GM21717 (cell line): ENCODE data around the gene ASB8.
"Not testable (repeated sequence)": the region's sequence is repeated elsewhere in the genome, so short reads cannot be mapped to it uniquely, and the experiment has no call there.

ENCODE experiments used
- ATAC-seq: cut with Tn5 transposase; IDR thresholded peaks from one replicate; pipeline ENCODE4 v1.9.1; 2021; ENCODE audit warnings: mild to moderate bottlenecking, moderate library complexity; ENCODE audit not compliant: unreplicated experiment

The ASB8 gene

DNA sequence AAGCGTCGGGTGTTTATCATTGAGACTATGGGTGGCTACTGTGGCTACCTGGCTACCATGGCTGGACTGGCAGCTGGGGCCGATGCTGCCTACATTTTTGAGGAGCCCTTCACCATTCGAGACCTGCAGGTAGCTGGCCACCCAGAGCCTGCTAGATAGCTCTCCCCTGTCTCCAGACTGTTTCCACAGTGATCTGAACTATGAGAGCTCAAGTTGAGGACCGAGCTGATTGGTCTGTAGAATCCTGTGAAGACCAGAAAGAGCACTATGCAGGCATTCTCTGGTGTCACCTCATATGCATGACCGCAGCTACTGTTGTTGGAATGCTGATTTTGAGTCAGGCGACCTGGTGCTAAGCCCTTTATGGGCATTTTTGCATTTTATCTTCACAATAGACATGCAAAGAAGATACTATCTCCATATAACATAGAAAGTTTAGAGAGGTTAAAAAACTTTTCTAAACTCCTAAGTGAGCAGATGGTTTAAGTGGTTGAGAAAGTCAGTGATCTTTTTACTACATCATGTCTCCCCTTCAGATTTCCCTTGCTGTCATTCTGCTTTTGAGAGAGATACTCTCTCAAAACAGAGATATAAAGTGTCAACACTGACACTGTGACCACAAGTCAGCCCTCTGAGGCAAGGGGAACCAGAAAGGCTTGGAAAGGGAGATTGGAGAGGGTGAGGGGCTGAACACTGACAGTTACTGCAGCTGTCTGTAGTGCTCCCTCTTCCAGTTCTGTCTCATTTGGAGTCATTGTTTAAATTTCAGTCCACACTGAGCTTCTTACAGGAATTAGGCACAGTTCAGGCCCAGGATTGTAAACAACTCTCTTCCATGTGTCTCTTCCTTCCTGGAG, 14.3 kb downstream of the ASB8 start:
- no peak for ATAC-seq

DNA sequence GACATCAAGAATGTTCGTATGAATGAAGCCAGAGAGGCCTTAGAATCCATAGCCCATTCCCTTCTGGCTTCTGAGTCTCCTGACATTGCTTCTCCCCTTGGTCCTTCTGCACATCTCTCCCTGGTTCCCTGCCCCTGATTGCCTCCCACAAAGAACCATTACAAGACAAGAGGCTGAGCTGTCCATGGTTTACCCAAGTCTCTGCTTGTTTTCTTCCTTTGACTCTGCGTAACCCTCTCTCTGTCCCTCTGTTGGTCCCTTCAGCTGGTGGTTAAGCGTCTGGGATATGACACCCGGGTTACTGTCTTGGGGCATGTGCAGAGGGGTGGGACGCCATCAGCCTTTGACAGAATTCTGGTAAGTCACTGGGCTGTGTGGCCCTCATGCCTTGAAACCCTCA, 22.3 kb downstream of the ASB8 start:
- ATAC-seq, result no peak

DNA sequence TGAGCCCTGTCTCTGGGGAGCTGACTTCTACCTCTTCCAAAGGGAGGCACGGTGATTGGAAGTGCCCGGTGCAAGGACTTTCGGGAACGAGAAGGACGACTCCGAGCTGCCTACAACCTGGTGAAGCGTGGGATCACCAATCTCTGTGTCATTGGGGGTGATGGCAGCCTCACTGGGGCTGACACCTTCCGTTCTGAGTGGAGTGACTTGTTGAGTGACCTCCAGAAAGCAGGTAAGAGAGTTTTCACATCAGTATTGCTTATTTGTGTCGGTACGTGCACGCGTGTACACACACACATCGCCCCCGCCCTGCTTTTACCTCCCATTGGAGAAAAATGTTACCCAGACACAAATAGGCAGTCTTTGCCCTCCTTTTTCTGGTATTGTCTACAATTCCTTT, 24.5 kb downstream of the ASB8 start:
- ATAC-seq, result no peak

DNA sequence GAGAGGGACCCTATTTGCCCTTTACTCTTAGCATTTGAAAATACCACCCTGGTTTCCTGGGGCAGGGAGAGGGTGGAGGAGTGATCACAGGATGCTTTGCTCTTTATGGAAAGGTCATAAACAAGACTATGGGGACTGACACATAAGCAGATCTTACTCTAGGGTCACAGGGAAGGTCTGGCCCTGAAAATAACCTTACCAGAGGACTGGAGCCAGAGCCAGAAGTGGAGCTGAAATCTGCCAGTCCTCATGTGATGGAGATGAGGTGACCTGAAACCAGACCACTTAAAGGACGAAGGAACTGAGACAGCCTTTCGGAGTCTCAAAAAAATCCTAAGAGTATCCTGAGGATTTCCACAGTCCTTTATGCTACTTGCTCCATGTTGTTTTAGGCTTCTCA, 25.8 kb downstream of the ASB8 start:
- ATAC-seq, result no peak

DNA sequence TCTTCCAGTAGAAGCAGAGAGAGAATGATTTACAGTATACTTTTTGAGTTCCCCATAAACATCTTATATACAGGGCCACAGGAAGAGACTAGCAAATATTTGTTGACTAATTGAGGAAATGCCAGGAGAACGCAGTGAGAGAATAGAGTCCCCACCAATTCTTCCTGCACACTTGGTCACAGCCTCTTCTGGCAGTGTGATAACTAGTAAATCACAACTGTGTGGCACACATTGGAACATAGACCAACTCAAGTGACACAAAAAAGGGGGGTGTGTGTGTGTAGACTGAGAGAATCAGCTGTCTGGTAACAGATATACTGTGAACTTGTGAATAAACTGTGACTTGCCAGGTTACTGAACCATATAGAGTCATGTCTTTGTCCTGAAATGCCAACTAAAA, 27.9 kb downstream of the ASB8 start:
- no peak for ATAC-seq

DNA sequence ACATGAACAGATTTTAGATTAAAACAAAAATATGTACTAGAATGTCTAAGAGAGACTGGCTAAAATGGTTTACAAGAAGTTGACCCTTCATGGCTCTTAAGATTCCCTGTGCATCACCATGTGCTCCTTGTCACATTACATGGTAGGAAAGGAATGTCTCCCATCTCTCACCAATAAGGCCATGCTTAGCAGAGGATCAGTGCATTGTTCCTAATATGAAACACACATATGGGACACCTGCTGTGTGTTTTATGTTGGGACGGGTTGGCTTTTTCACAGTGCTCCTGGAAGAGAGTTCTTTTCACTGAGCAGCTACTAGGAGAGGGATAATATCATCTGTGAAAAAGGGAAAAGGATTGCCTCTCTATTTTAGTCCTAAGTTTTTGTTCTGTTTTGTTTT, 28.5 kb downstream of the ASB8 start:
- ATAC-seq, result no peak

DNA sequence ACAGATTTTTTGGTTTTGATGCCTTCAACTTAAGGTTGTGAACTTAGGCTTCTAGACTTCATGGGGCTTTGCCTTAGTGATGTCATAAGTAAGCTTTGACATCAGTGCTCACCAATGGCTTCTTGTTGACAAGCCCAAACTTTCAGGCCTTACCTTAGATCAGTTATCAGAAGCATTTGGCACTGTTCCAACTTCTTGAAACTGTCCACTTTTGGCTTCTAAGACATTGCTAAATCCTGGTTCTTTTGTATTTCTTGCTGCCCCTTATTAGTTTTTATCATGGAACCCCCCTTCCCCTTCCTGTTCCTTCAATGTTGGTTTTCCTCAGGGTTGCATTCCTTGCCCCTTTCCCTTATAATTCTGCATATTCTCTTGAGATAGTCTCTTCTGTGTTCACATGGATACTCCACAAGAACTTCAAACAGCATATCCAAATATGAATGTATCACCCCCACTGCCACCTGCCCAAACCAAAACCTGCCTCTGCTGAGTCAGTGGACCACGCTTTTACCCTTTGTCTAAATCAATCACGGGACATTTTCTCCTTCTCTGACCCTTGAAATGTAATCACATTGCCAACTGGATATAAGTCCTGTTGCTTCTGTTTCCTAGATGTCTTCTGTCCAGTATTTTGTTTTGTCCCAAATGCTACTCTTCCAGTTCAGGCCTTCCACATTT, 30.2 kb downstream of the ASB8 start:
- ATAC-seq, result no peak

DNA sequence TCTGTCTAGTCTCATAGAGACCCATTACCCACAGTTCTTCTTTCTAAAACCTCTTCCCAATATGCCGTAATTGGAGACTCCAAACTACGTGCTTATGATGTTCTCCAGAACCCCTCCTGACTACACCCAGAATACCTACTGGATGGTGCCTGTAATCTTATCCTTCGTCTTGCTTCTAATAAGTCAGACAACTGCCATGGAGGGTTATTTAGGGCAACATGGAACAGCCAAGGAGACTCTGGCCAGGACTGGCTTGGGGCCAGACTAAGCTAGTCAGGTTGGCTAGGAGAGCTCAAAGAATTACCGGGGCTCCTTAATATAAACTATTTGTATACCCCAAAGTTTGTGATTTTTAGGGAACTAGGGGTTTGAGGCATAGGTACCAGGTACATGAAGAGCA, 31.3 kb downstream of the ASB8 start:
- no peak for ATAC-seq

DNA sequence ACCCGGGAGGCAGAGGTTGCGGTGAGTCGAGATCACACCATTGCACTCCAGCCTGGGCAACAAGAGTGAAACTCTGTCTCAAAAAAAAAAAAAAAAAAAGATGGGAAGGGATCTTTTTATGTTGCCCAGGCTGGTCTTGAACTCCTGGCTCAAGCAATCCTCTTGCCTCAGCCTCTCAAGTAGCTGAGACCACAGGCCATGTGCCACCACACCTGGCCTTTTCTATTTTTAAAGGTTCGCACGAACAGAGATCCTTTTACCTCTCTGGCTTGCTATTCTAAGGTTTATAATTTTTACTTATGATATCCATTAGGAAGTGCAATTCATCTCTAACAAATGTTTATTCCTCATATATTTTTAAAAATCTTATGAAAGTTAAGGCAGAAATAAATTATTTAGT, 31.8 kb downstream of the ASB8 start:
- not testable (repeated sequence) for ATAC-seq

DNA sequence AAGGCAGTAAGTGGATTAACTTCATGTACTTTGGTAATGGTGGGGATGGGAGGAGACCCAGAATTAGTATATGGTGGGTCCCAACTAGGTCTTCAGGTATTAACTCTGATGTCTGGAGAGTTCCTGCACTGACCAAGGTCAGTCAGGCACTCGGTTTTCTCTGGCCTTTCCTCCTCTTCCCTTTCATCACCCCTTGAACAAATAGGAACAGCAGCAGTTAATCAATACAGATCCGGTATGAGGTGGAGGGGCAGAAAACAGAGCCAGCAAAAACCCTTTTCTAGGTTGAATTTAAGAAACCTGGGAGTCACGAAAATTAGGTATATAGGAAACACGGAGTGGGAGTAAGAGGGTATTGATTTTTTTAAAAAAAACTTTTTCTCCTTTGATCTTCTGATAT, 34.1 kb downstream of the ASB8 start:
- no peak for ATAC-seq

DNA sequence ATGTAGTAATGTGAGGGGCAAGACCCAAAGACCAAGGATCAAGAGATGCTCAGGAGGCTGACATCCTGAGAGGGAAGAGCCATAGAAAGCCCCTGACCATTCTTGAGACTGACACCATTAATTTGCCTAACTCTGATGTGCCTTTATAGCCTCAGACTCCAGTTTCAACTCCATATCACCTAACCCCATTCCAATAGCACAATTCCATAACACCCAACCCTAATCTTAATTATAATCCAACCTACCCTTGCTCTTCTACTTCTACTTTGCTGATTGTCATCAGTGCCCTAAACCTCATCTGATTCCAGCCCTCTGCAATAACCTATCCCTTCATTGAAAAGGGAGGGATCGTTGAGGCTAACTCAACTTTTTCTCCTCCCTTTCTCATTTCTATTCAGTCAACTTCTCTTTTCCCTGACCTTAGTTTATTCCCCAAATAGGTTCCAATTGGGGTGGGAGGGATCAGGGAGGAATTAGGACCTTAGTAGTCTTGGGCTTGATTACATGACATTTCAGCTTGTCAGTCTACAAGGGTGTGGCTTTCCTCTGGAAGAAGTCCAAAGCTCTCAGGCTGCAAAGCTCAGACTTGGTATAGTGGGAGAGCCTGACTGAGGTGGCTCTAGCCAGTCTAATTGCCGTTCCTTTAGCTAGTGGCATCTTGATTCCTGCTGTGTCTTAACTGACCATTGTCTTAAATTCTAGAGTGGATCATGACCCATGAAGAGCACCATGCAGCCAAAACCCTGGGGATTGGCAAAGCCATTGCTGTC, 35.1 kb downstream of the ASB8 start:
- ATAC-seq, result no peak

DNA sequence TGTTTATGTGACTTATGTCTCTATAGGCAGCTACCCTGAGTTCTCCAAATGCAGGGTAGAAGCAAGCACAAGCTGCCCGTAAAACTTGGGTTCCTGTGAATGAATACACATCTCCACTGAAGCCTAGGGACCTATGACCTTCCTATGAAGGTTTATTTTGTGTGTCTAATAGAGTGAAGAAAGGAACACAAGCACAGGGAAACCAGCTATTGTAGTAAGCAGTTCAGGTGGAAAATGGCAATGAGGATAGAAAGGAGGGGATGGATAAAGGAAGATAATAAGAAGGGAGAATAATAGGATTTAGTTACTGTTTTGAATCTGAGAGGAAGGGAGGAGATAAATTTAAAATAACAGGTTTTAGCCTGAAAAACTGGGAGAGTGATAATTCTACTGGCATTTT, 35.8 kb downstream of the ASB8 start:
- ATAC-seq, result no peak

DNA sequence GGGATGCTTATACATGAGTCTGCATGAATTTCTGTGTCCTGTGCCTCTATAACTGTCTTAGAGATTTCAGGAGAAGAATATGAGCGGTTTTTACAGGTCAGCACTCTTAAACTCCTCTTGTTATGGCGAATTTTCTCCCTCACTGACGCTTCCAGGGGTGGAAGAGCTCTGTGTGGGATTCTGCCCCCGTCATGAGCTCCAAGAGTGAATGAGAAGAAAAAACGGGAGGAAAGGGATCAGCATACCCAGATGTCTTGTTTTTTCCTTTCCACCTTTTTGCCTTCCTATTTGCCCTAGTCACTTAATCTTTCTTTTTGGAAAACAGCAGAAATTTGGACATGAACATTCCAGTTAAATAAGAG, 37.5 kb downstream of the ASB8 start:
- ATAC-seq, result no peak

DNA sequence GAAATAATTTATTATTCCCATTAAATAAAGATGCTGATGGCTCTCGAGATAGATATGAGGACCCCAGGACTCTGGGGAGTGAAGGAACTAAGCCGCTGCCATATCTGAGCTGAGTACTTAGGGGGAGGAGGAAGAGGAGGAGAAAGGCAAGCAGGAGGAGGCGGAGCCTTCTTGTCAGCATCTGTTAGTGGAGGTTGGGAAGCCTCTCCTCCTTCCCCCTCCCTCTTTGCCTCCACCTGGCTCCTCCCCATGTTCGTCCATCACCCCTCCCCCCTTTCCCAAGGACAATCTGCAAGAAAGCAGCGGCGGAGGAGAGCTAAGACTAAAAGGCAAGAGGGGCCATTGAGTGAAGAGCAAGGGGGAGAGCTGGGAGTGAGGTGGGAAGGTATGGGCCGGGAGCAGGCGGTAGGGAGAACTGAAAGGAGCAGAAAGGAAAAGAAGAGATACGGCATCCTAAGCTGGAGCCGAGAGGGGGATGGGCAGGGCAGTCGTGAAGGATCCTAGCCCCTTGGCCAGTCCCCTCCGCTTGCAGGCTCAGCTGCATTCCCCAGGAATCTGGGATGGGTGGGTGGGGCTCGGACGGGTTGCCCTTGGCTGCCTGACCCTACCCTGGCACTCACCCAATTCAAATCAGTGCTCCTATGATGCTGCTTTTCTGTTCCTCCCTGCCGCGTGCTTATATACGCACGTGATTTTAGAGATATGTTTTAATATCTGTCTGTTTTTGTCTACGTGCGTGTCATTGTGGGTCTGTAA, 38.1 kb downstream of the ASB8 start, which contains the start of gene PFKM:
PFKM (plus strand) TSS at position 287 of the 756 bp plus-strand sequence. CDS start 3,411 bp downstream, outside the sequence.
- ATAC-seq, result peak; percentile 100

DNA sequence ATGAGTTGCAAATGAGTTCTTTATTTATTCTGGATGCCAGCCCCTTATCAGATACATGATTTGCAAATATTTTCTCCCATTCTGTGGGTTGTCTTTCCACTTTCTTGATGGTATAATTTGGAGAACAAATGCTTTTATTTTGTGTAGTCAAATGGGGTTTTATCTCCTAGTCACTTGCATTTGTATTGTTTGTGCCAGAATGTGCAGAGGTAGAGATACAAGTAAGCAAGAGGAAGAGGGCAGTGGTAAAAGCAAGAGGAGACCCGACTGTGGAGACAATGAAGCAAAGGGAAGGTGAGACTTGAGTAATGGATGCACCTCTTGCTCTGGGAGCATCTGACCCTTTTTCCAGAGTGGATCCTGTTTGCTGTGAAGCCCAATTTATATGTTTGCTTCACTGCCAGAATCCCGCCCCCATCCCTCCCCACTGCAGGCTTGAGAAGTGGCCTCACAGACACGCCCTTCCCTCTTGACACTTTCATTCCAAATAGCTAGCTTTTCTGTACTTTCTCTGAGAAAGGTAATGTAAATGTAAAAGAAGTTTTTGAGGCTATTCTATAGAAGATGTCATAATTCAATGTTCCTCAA, 38.9 kb downstream of the ASB8 start:
- no peak for ATAC-seq

DNA sequence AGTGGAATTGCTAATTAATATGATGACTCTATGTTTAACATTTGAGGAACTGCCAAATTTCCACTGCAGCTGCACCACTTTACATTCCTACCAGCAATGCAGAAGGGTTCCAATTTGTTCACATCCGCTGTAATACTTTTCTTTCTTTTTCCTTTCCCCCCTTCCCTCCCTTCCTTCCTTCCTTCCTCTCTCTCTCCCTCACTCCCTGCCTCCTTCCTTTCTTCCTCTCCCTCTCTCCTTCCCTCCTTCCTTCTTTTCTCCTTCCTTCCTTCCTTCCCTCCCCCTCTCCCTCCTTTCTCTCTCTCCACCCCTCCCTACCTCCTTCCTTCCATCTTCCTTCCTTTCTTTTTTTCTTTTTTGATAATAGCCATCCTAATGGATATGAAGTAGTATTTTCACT, 41.4 kb downstream of the ASB8 start:
- no peak for ATAC-seq

DNA sequence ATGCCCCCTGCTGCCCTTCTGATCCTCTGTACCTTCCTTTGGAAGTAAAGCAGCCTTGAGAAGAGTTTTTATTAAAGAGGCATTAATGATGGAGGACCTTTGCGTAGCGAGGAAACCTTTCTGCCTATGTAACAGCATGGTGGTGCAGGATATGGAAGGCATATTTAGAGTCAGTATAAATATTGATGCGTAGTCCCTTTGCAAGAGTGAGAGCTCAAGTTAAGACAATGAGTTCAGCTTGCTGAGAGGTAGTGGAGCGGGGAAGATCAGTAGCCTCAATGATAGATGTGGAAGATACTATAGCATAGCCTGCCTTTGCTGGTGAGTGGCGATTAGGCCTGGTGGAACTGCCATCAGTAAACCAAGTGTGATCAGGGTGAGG, 46.0 kb downstream of the ASB8 start:
- not testable (repeated sequence) for ATAC-seq

DNA sequence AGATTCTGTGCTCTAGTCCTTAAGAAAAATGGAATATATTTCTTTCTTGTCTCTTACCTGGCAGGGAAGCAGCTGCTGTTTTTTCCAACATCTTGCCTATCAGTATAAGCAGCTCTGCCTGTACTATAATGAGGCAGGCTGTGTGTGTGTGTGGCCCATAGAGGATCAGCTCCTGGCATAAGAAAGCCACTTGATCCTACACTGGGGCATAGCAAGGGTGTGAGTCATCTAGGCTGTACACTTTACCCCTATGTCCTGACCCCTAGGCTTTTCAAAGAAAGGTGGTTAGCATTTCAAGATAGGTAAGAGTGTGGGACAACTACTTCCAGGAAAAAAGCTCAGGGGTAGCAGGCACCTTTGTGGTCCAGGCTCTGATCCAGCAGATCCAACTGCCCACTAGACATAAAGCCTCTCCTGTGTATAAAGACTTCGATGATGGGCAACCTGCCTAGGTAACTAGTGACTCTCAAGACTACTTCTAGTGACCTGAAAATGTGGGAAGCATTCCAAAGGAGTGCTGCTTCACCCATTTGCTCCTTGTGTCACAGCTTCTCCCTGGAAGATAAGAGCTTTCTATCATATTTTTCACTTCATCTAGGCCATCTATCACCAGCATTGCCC, 46.5 kb downstream of the ASB8 start:
- no peak for ATAC-seq

DNA sequence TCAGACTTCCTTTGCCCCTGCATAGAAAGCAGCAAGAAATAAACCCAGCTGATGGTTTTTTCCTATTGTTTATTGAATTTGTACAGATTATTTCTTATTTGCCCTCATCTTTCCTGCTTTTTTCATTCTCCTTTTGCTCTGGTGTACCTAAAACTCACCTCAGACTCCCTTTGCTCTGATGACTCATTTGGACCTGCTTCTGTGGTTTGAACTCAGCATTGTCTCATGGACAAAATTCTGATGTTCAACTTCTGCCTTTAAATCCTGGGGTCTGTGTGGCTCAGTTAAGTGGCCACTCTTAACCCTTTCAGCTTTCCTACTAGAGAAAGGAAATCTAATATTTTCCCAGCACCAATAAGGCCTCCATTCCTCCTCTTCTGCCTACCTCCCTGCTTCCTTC, 47.9 kb downstream of the ASB8 start:
- no peak for ATAC-seq
